CD4-positive, alpha-beta T cell treated with Interleukin-10 for 1 hour (primary cell): Measurements from ENCODE around the gene CASP5.
A peak's percentile ranks its signal among the peaks of the same experiment; 100 is the strongest.

Source experiments
- DNase-seq: peaks from one replicate; pipeline ENCODE4 v3.0.0-alpha.2; 2020

CASP5 gene

DNA sequence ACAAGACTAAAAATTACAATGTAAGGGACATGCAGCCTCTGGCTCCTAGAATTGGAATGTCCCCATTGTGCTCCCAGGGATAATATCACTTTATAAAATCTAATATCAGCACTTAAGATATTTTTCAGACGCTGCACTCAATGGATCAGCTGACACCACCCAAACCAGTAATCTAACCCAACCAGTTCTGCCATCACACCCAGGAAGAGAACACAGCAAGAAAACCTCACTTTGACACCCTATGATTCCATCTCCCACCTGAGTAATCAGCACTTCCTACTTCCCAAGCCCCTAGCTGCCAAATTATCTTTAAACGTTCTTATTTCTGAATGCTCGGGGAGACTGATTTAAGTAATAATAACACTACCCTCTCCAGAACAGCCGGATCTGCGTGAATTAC lies 57.2 kb downstream of the CASP5 start:
- DNase-seq: no peak

DNA sequence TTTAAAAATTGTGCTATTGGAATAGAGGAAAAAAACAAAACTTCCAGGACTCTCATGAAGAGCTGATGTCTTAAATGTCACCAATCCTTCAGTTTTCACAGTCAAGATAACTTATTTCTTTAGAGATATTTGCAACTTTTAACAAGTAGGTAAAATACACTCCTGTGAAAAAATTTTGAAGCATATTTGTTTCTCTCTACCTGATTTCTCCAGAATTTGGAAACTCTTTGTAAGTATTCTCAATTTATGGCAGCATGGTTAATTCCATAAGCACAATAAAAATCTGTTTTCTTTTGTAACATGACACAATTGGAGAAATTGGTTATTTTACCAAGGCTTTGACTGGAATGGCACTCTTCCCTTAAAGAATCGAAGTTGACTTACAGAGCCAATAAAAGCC lies 58.7 kb downstream of the CASP5 start:
- no peak for DNase-seq

DNA sequence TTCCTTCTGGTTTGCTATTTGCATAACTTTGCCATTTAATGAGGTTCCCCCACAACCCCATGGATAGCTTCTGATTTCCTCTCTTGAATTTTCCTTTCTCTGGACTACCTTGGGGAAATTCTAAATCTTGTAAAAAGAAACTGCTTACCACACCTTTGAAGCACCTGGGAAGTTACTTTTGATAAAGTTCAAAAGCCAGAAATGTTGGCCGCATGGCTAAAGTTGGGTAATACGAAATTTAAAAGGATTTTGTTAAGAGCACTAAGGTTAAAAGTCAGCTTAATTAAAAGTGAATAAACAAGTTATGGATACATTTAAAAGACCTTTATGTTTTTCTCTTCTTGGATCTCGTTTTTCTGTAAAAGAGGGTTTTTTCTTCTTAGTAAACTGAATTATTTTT lies 60.1 kb downstream of the CASP5 start:
- DNase-seq: no peak

GRCh38 chr11:104957280-104957679 lies 65.7 kb downstream of the CASP5 start:
- no peak for DNase-seq

DNA sequence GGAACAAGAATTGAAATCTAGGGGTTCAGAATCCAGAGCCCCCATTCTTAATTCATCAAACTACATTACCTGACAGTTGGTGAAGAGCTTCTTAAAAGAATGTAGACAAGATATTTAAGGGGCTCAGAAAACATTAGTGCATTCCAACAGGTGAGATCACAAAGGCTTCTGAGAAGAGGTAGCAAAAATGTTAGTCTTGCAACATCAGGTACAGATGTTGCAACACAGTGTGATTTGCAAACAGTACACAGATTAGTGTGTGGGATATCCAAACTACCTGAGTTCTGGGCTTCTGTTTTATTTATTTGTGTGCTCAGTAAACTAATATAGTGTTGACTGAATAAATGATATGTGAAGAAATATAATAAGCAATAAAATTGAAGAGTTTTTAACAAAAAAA lies 66.4 kb downstream of the CASP5 start:
- no peak for DNase-seq

DNA sequence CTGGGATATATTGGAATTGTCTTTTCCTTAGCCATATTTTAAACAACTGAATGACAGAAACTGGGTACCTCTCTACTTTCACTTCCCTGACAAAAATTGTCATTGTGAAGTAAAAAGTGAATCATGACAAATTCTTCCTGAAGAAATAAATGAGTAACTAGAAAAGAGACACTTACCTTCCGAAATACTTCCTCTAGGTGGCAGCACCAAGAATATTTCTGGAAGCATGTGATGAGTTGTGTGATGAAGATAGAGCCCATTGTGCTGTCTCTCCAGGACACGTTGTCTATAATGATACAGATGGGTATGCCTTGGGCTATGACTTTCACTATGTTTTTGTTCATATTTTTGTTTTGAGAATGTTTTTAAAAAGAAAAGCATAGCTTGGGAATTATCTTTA lies 76.1 kb downstream of the CASP5 start:
- peak; percentile 71 for DNase-seq
